Right lung (tissue), 10 donors: Measurements from ENCODE around the gene PPL. TPM values are rescaled to one million over a fixed set of nuclear protein-coding genes. Genes with fewer than 3 reads are reported as not detected.
"Not testable (repeated sequence)": the region's sequence is repeated elsewhere in the genome, so short reads cannot be mapped to it uniquely, and the experiment has no call there.

ENCODE experiments used
- DNase-seq, 2 donors: peaks; one replicate each; pipeline ENCODE4 v3.0.0-alpha.2; 2013
- long read RNA-seq, 8 donors: transcript quantifications; one replicate each; lab custom pipeline, GENCODE V29; 2026
- polyA plus RNA-seq, 5 donors: library from polyadenylated mRNA; unstranded; fragments of 120-200 nt; gene quantifications; one replicate each; pipeline versions ENCODE4 v1.2.1 to v1.2.3, GENCODE V29; 2013; ENCODE audit warnings: inconsistent platforms in 1 of 5, low replicate concordance in 1 of 5; ENCODE audit not compliant: insufficient read length in 5 of 5, insufficient read depth in 1 of 5

Gene PPL
- 10 to 100 TPM; 26.7 to 44.8 (median 33.1) TPM for polyA plus RNA-seq
- long read RNA-seq, donor 1, full-length matches to known transcripts, result 1 of 7 reads
- long read RNA-seq, donor 1, partial matches to known transcripts, result 6 of 7 reads
- long read RNA-seq, donor 1, other reads (novel, unspliced or antisense), result 0 of 7 reads
- long read RNA-seq, donor 2, partial matches to known transcripts, result 7 of 7 reads
- long read RNA-seq, donor 2, other reads (novel, unspliced or antisense), result 0 of 7 reads
- long read RNA-seq, donor 3, result 0 reads
- long read RNA-seq, donor 4, result 0 reads
- long read RNA-seq, donor 5, result 0 reads
- long read RNA-seq, donor 6, full-length matches to known transcripts, result 3 of 8 reads
- long read RNA-seq, donor 6, partial matches to known transcripts, result 5 of 8 reads
- long read RNA-seq, donor 6, other reads (novel, unspliced or antisense), result 0 of 8 reads
- long read RNA-seq, donor 7, full-length matches to known transcripts, result 2 of 2 reads
- long read RNA-seq, donor 7, partial matches to known transcripts, result 0 of 2 reads
- long read RNA-seq, donor 7, other reads (novel, unspliced or antisense), result 0 of 2 reads
- long read RNA-seq, donor 8, full-length matches to known transcripts, result 1 of 1 reads
- long read RNA-seq, donor 8, partial matches to known transcripts, result 0 of 1 reads
- long read RNA-seq, donor 8, other reads (novel, unspliced or antisense), result 0 of 1 reads

DNA sequence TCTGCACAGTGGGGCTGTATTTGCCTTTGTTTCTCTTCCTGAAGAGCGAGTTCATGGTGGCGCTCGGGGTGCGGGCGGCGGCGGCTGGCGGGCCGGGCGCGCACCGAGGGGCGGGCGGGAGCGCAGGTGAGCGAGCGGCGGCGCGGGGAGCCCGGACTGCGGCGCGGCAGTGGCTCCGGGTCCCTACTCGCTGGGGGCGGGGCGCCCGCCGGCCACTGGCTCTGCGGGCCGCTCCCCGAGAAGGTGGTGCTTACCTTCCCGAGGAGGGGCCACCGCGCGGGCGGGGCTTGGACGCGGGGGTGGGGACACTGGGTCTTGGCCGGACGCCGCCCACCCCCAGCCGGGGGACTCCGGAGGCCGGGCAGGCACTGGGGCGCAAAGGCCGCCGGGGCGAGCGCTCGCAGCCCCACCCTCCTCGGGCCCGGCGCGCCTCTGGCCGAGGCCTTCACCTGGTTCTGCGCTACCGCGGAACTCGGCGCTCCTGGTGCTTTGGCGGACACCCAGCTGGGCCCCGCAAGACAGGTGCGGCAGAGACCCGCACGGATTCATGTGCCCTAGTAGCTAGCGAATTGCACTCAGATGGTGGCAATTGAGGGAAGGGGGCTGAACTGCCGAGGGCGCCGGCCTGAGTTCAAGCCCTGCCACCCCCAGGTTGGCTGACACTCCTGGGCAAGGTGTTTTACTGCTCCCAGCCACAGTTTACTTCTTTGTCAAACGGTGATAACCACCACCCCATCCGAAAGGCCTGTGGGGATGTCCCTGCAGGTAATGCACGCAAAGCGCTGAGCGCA lies at the start of gene PPL:
Gene PPL, minus strand, starts transcription at position 158 of the 791 bp plus-strand sequence. Its CDS starts 103 bp downstream, at position 55.
- peak; percentile 63 to 75 for DNase-seq

GRCh38 chr16:4984174-4984990 lies 47.4 kb upstream of the PPL start:
- no peak for DNase-seq

DNA sequence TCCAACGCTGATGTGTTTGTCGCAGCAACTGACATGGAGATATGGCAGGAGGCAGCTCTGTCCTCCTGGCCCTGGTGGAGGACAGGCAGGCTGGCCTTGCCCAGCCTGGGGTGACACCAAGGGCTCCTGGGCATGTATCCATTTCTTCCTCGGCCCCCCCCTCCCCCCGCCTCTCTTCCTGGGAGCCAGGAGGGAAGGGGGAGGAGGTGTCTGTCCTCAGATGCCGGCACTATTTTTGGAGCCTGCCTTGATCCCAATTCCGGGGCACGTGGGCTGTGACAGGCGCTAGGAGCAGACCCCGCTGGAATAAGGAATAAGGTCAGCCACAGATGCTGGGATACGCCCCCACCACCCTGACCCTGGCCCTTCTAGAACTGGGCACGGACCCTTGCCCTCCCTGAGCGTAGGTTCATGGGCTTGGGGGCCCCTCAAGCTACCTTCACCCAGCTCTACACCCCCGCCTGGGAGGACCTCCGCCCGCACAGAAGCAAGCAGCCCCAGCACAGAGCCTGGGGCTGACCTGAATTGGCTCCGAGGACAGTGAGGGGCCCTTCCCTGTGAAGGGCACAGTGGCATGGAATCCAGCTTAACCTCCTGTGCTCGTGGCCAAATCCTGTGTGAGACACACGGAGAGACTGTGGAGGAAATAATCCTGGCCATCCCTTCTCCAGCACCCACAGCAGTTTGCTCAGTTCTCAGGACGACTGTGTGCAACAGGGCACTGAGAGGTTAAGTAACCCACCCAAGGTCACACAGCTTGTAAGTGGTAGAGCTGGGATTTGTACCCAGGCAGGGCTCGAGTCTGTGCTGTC lies 45.3 kb upstream of the PPL start:
- no peak for DNase-seq

GRCh38 chr16:4981473-4981872 lies 44.5 kb upstream of the PPL start:
- no peak for DNase-seq

DNA sequence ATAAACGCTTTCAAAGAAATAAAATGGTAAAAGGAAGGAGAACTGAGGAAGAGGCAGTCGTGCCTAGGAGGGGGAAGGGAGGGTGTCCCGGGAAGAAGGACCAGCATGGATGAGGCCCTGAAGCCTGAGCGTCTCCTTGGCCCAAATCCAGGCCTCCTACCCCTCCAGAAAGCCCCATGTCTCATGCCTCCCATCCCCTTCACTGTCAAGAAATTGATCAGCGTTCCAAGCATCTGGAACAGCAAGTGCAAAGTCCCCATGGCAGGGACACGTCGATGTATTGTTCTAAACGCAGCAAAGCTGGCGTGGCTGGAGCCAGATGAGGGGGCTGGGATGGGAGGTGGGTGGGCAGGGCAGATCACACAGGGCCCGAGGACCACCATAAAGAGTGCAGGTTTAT lies 43.7 kb upstream of the PPL start:
- no peak for DNase-seq

DNA sequence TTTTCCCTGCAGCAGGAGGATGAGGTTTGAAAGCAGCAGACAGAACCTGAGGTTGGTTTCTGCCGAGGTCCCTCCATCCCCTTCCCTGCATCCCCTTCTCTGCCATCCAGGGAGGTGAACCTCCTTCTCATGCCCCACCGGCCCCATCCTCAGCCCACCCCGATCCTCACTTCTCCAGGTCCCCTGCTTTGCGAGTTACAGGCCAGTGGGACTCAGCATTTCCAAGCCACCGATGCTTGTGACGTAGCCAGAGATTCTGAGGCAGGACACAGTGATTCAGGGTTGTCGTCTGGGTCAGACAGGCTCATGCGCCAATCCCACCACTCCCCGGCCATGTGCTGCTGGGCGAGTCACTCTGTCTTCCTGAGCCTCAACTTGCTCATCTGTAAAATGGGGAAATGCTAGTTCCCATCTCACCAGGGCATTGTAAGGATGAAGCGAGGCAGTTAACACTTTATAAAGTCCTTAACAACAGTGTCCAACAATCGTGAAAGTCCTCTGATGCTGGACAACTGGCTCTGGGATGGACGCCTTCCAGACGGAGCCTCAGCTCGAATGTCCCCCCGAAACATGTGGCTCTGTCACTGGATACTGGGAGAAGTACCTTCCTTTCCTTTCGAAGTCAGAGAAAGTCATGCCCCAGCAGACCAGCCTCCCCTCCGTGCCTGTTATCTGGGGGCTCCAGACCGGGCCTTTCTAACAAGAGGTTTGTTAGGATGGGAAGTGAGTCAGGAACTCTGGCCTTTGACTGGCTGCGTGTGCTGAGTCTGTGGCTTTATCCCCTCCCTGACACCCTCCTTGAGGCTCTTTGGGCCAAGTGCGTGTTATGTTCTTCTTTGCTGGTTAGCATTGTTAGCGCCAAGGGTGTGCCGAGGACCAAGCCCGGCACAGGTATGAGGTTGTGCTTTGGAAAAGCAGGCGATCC lies 43.0 kb upstream of the PPL start:
- DNase-seq, result no peak

- DNase-seq, result no peak
These were observed 42.2 kb upstream of the PPL start for GRCh38 chr16:4979164-4979563.

DNA sequence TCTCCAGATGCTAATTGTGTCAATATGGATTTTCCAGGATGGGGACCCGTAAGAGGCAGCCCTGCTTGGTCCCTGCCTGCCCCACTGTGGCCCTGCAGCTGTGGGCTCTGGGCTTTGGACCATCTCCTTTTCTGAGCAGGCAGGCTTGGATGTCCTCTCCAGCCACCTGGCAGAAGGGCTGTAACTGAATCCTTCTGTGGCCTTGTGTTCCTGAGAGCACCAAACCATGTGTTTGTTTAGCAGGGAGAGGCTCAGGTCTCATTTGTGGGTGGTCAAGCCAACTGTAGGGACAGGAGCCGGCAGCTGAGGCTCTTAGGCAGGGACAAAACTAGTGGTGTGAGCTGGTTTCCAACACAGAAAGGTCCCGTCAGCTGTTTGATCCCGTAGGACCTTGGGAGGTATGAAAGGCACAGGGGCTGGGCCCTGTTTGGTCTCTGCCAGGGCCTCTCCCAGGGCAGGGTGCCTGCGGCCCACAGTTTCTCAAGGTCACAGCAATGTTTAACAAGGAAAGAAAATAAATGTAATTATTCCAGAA lies 39.7 kb upstream of the PPL start:
- no peak for DNase-seq

GRCh38 chr16:4976079-4976478 lies 39.1 kb upstream of the PPL start:
- no peak for DNase-seq

- no peak for DNase-seq
These were observed 36.1 kb upstream of the PPL start for GRCh38 chr16:4972938-4973587.

GRCh38 chr16:4970010-4970409 lies 33.1 kb upstream of the PPL start:
- DNase-seq, result no peak

GRCh38 chr16:4968879-4969483 lies 32.0 kb upstream of the PPL start:
- no peak for DNase-seq

DNA sequence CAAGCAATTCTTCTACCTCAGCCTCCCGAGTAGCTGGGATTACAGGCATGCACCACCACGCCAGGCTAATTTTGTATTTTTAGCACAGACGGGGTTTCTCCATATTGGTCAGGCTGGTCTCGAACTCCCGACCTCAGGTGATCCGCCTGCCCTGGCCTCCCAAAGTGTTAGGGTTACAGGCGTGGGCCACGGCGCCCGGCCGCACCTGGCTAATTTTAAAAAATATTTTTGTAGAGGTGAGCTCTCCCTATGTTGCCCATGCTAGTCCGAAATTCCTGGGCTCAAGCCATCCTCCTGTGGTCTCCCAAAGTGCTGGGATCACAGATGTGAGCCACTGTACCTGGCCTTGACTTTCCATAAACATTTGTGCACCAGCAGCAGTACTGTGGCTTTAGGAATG lies 31.3 kb upstream of the PPL start:
- DNase-seq, result not testable (repeated sequence)

GRCh38 chr16:4966736-4967453 lies 29.9 kb upstream of the PPL start:
- DNase-seq, result no peak

DNA sequence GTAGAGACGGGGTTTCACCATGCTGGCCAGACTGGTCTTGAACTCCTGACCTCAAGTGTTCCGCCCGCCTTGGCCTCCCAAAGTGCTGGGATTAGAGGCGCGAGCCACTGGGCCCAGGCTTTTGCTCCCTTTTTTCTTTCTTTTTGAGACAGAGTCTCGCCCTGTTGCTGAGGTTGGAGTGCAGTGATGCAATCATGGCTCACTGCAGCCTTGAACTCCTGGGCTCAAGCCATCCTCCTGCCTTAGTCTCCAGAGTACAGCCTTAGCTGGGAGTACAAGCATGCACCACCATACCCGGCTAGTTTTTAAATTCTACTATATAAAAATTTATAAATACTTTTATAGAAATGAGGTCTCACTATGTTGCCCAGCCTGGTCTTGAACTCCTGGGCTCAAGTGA lies 26.6 kb upstream of the PPL start:
- DNase-seq, result not testable (repeated sequence)

- DNase-seq, result no peak
These were observed 25.8 kb upstream of the PPL start for GRCh38 chr16:4962716-4963115.

- no peak for DNase-seq
These were observed 23.6 kb upstream of the PPL start for GRCh38 chr16:4960579-4960978.
